NCI-H460 (cell line): ENCODE data around the gene C4orf36. TPM values are rescaled to one million over a fixed set of nuclear protein-coding genes. Genes with fewer than 3 reads are reported as not detected.
"Not testable (repeated sequence)": the region's sequence is repeated elsewhere in the genome, so short reads cannot be mapped to it uniquely, and the experiment has no call there.

Experiments used
- DNase-seq: peaks from one replicate; pipeline ENCODE4 v3.0.0-alpha.2; 2016; ENCODE audit warnings: low read depth; ENCODE audit errors: extremely low read depth
- total RNA-seq: library from RNA; depleted of rRNA; stranded (reverse); fragments of >200 nt; shearing (Covaris generic); gene quantifications from 2 replicates; pipeline ENCODE4 v1.2.3, GENCODE V29; 2014

The C4orf36 gene
- total RNA-seq, 1 experiment from 2014 or later: 0.20 TPM

- DNase-seq: no peak
Observed at GRCh38 chr4:86917212-86918039, 25.2 kb upstream of the C4orf36 start.

GRCh38 chr4:86916392-86916791, 24.2 kb upstream of the C4orf36 start:
- DNase-seq: no peak

- DNase-seq: no peak
Observed at GRCh38 chr4:86910820-86911684, 18.8 kb upstream of the C4orf36 start.

GRCh38 chr4:86910369-86910768, 18.1 kb upstream of the C4orf36 start:
- no peak for DNase-seq

- no peak for DNase-seq
Observed at GRCh38 chr4:86909546-86910295, 17.5 kb upstream of the C4orf36 start.

GRCh38 chr4:86908251-86908657, 16.0 kb upstream of the C4orf36 start:
- no peak for DNase-seq

GRCh38 chr4:86901864-86902263, 9.6 kb upstream of the C4orf36 start:
- no peak for DNase-seq

GRCh38 chr4:86898562-86898961, 6.3 kb upstream of the C4orf36 start:
- no peak for DNase-seq

GRCh38 chr4:86896596-86896995, 4.4 kb upstream of the C4orf36 start:
- no peak for DNase-seq

- DNase-seq: peak; percentile 63
Observed at GRCh38 chr4:86895692-86896488, 3.7 kb upstream of the C4orf36 start.

- DNase-seq: no peak
Observed at GRCh38 chr4:86894455-86894854, 2.2 kb upstream of the C4orf36 start.

- DNase-seq: no peak
Observed at GRCh38 chr4:86893136-86893535, 914 bp upstream of the C4orf36 start.

GRCh38 chr4:86892636-86892960, 376 bp upstream of the C4orf36 start:
- DNase-seq: no peak

- no peak for DNase-seq
Observed at GRCh38 chr4:86890790-86891189, 1.4 kb downstream of the C4orf36 start.

- DNase-seq: no peak
Observed at GRCh38 chr4:86879641-86880040, 12.6 kb downstream of the C4orf36 start.

- no peak for DNase-seq
Observed at GRCh38 chr4:86878640-86879039, 13.6 kb downstream of the C4orf36 start.

GRCh38 chr4:86876894-86877685, 15.1 kb downstream of the C4orf36 start:
- no peak for DNase-seq

GRCh38 chr4:86875436-86875835, 16.8 kb downstream of the C4orf36 start:
- not testable (repeated sequence) for DNase-seq

- no peak for DNase-seq
Observed at GRCh38 chr4:86872135-86872534, 20.1 kb downstream of the C4orf36 start.
